Smooth muscle cell (in vitro differentiated cells): ENCODE measurements around the gene ICAM2. TPM values are rescaled to one million over a fixed set of nuclear protein-coding genes. Genes with fewer than 3 reads are reported as not detected.

Experiments used
- DNase-seq: peaks from one replicate; lab custom pipeline; 2025; ENCODE audit not compliant: unreplicated experiment; lab: John Stamatoyannopoulos, UW
- H2AFZ ChIP-seq: fragments of 200-600 bp; sonication (generic); 2 replicates; pipeline ENCODE4 v1.6.0; 2016; ENCODE audit warnings: antibody characterized with exemption, low read depth, mild to moderate bottlenecking
- H3F3A ChIP-seq: fragments of 200-600 bp; sonication (generic); 2 replicates; pipeline ENCODE4 v1.6.0; 2017; ENCODE audit warnings: antibody characterized with exemption, low read depth
- H3K27ac ChIP-seq: fragments of 200-600 bp; sonication (generic); 2 replicates; pipeline ENCODE4 v1.5.1; 2016; ENCODE audit warnings: low read depth, mild to moderate bottlenecking
- H3K27me3 ChIP-seq: fragments of 200-600 bp; sonication (generic); 2 replicates; pipeline ENCODE4 v1.6.1; 2016; ENCODE audit warnings: low read depth, mild to moderate bottlenecking
- H3K36me3 ChIP-seq: fragments of 200-600 bp; sonication (generic); 2 replicates; pipeline ENCODE4 v1.5.1; 2016; ENCODE audit warnings: low read depth
- H3K4me1 ChIP-seq: fragments of 200-600 bp; sonication (generic); 2 replicates; pipeline ENCODE4 v1.5.1; 2016; ENCODE audit warnings: low read depth
- H3K4me2 ChIP-seq: fragments of 200-600 bp; sonication (generic); 2 replicates; pipeline ENCODE4 v1.6.0; 2016; ENCODE audit warnings: mild to moderate bottlenecking
- H3K4me3 ChIP-seq: fragments of 200-600 bp; sonication (generic); 2 replicates; pipeline ENCODE4 v1.5.1; 2016; ENCODE audit warnings: mild to moderate bottlenecking
- H3K79me2 ChIP-seq: fragments of 200-600 bp; sonication (generic); 2 replicates; pipeline ENCODE4 v1.6.0; 2016; ENCODE audit warnings: low read depth, mild to moderate bottlenecking
- H3K9ac ChIP-seq: fragments of 200-600 bp; sonication (generic); 2 replicates; pipeline ENCODE4 v1.6.0; 2016; ENCODE audit warnings: low read depth
- H3K9me3 ChIP-seq: fragments of 200-600 bp; sonication (generic); replicated peaks from 2 replicates; pipeline ENCODE4 v1.5.1; 2016; ENCODE audit warnings: low read depth
- H4K20me1 ChIP-seq: fragments of 200-600 bp; sonication (generic); 2 replicates; pipeline ENCODE4 v1.6.0; 2016; ENCODE audit warnings: low read depth
- CTCF ChIP-seq: fragments of 200-600 bp; sonication (generic); IDR thresholded peaks from 2 replicates; pipeline ENCODE4 v1.5.1; 2017; ENCODE audit warnings: borderline replicate concordance, mild to moderate bottlenecking, antibody characterized with exemption; ENCODE audit not compliant: insufficient read depth, poor library complexity, severe bottlenecking
- WGBS: methylation state at CpG from one replicate; pipeline ENCODE4 v1.1.7; 2016; ENCODE audit warnings: low lambda C conversion rate; 5-methylcytosine and 5-hydroxymethylcytosine counted together
- polyA plus RNA-seq: library from polyadenylated mRNA; unstranded; fragments of >200 nt; fragmentation: Nextera tagmentation; extraction: Ambion mirVana; gene quantifications from 2 replicates; pipeline ENCODE4 v1.2.1, GENCODE V29; 2016
- total RNA-seq: library from RNA; depleted of rRNA; stranded (reverse); fragments of >200 nt; gene quantifications from 2 replicates; pipeline ENCODE4 v1.2.3, GENCODE V29; 2014

Gene ICAM2
- total and polyA plus RNA-seq, 2 experiments from 2014 or later, result 1.0 TPM; not detected in 1

- Histone ChIP-seq H3K4me3 (no peak overlapping the region), H3K27ac (no peak overlapping the region), H3K4me1 (no peaks in the 10 kb centered on the region), H3K79me2 (no peaks in the 10 kb centered on the region), H3K9me3 (no peaks in the 10 kb centered on the region), H3F3A (no peaks in the 10 kb centered on the region), H3K27me3 (no peaks in the 10 kb centered on the region), H2AFZ (no peak overlapping the region), H4K20me1 (no peaks in the 10 kb centered on the region), H3K4me2 (no peak overlapping the region), H3K9ac (no peak overlapping the region), H3K36me3 (peaks cover 5% of the 10 kb centered on the region)
- WGBS, result 95% methylated on average over 10 of the region's 10 CpGs
- TF ChIP-seq CTCF, result no peak
- DNase-seq, result no peak
These were observed 32.7 kb upstream of the ICAM2 start for GRCh38 chr17:64053101-64053500.

GRCh38 chr17:64051153-64051552, 30.7 kb upstream of the ICAM2 start:
- Histone ChIP-seq H3K27me3 (no peaks in the 10 kb centered on the region), H3K4me2 (no peak overlapping the region), H2AFZ (no peak overlapping the region), H3K4me1 (no peaks in the 10 kb centered on the region), H3K9ac (no peak overlapping the region), H3K79me2 (no peaks in the 10 kb centered on the region), H3K27ac (no peak overlapping the region), H3F3A (no peaks in the 10 kb centered on the region), H3K36me3 (peaks cover 15% of the 10 kb centered on the region), H4K20me1 (no peaks in the 10 kb centered on the region), H3K4me3 (no peak overlapping the region), H3K9me3 (no peaks in the 10 kb centered on the region)
- no peak for TF ChIP-seq CTCF
- 89% methylated on average over 1 of the region's 1 CpG for WGBS
- DNase-seq, result no peak

- Histone ChIP-seq H3K79me2 (no peaks in the 10 kb centered on the region), H3K27me3 (no peaks in the 10 kb centered on the region), H3K27ac (no peak overlapping the region), H4K20me1 (no peaks in the 10 kb centered on the region), H3F3A (no peaks in the 10 kb centered on the region), H3K4me3 (no peak overlapping the region), H3K4me2 (no peak overlapping the region), H3K4me1 (no peaks in the 10 kb centered on the region), H3K36me3 (peaks cover 25% of the 10 kb centered on the region), H3K9ac (no peak overlapping the region), H2AFZ (no peak overlapping the region), H3K9me3 (no peaks in the 10 kb centered on the region)
- DNase-seq, result no peak
- WGBS, result 96% methylated on average over 9 of the region's 9 CpGs
- TF ChIP-seq CTCF, result no peak
These were observed 28.4 kb upstream of the ICAM2 start for GRCh38 chr17:64048805-64049204.

GRCh38 chr17:64045176-64045575, 24.7 kb upstream of the ICAM2 start:
- Histone ChIP-seq H3K4me1 (no peaks in the 10 kb centered on the region), H3K27ac (no peak overlapping the region), H3K27me3 (no peaks in the 10 kb centered on the region), H4K20me1 (no peaks in the 10 kb centered on the region), H3K36me3 (peaks cover 20% of the 10 kb centered on the region), H3F3A (no peaks in the 10 kb centered on the region), H3K9me3 (no peaks in the 10 kb centered on the region), H3K4me2 (no peak overlapping the region), H3K79me2 (no peaks in the 10 kb centered on the region), H3K4me3 (no peak overlapping the region), H2AFZ (no peak overlapping the region), H3K9ac (no peak overlapping the region)
- no peak for TF ChIP-seq CTCF
- no peak for DNase-seq
- 87% methylated on average over 13 of the region's 13 CpGs for WGBS
